Measurements from ENCODE around the gene RNU6-8.

The RNU6-8 gene

DNA sequence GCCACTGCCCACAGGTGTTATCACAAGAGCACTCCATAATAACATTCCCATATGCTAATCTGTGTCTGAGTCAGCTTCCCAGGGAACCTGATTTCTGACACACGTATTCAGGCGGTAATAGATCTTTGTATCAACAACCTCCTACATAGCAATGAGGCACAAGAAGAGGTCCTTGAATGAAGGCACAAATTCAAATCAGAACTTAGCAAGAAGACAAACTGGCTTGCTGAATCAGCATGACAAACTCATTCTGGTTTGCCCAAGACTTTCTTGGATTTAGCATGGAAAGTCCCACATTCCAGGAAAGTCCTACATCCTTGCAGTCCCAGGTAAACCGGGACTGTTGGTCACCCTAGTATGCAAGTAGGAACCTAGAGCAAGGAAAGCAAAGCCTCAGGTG, 35.2 kb downstream of the RNU6-8 start:
- Histone ChIP-seq H3K36me3 (ENCODE audit: control insufficient read depth, insufficient read depth, low read length) (no peaks in the 10 kb centered on the region), H3K27me3 (replicated peaks; ENCODE audit: control insufficient read depth, insufficient read depth, low read length, poor library complexity, severe bottlenecking) (no peaks in the 10 kb centered on the region), H3K9me3 (ENCODE audit: control insufficient read depth, low read length) (no peaks in the 10 kb centered on the region), H3K27ac (ENCODE audit: insufficient read depth, low read length, poor library complexity, severe bottlenecking) (no peak overlapping the region), H3K4me1 (ENCODE audit: control insufficient read depth, insufficient read depth, low read length, poor library complexity, severe bottlenecking) (no peaks in the 10 kb centered on the region), H3K4me3 (ENCODE audit: insufficient read depth, low read depth, low read length, poor library complexity, severe bottlenecking) (no peak overlapping the region)
- DNase-seq: no peak

- Histone ChIP-seq H3K36me3 (ENCODE audit: control insufficient read depth, insufficient read depth, low read length) (no peaks in the 10 kb centered on the region), H3K4me3 (ENCODE audit: insufficient read depth, low read depth, low read length, poor library complexity, severe bottlenecking) (no peak overlapping the region), H3K4me1 (ENCODE audit: control insufficient read depth, insufficient read depth, low read length, poor library complexity, severe bottlenecking) (no peaks in the 10 kb centered on the region), H3K9me3 (ENCODE audit: control insufficient read depth, low read length) (no peaks in the 10 kb centered on the region), H3K27ac (ENCODE audit: insufficient read depth, low read length, poor library complexity, severe bottlenecking) (no peak overlapping the region), H3K27me3 (replicated peaks; ENCODE audit: control insufficient read depth, insufficient read depth, low read length, poor library complexity, severe bottlenecking) (no peaks in the 10 kb centered on the region)
- DNase-seq: no peak
Measured at GRCh38 chr14:32166924-32167323, 36.1 kb downstream of the RNU6-8 start.

- no peak overlapping the region for H3K4me3 ChIP-seq (ENCODE audit: insufficient read depth, low read depth, low read length, poor library complexity, severe bottlenecking)
- no peaks in the 10 kb centered on the region for H3K4me1 ChIP-seq (ENCODE audit: control insufficient read depth, insufficient read depth, low read length, poor library complexity, severe bottlenecking)
- H3K9me3 ChIP-seq (ENCODE audit: control insufficient read depth, low read length): no peaks in the 10 kb centered on the region
- DNase-seq: no peak
- no peaks in the 10 kb centered on the region for H3K27me3 ChIP-seq (replicated peaks; ENCODE audit: control insufficient read depth, insufficient read depth, low read length, poor library complexity, severe bottlenecking)
- no peaks in the 10 kb centered on the region for H3K36me3 ChIP-seq (ENCODE audit: control insufficient read depth, insufficient read depth, low read length)
- H3K27ac ChIP-seq (ENCODE audit: insufficient read depth, low read length, poor library complexity, severe bottlenecking): no peak overlapping the region
Measured at GRCh38 chr14:32166029-32166428, 37.0 kb downstream of the RNU6-8 start.
